GM12892 (cell line): ENCODE data around the gene SORCS1.

Experiments used
- POLR2A ChIP-seq: IDR thresholded peaks from 2 replicates; pipeline ENCODE4 v1.6.1; 2011; ENCODE audit warnings: low read depth, low read length, control low read depth
- POLR2AphosphoS5 ChIP-seq: IDR thresholded peaks from 2 replicates; pipeline ENCODE4 v1.6.1; 2011; ENCODE audit warnings: low read depth, low read length, control low read depth
- TAF1 ChIP-seq: IDR thresholded peaks from 2 replicates; pipeline ENCODE4 v1.6.1; 2011; ENCODE audit warnings: low read depth, mild to moderate bottlenecking, control low read depth, low read length, borderline replicate concordance

- TF ChIP-seq POLR2A (no peak), POLR2AphosphoS5 (no peak), TAF1 (no peak)
These were observed 484.4 kb downstream of the SORCS1 start for GRCh38 chr10:106680061-106680460.
